LNCAP (cell line): ENCODE results near the gene CTSD.

Source experiments
- TF ChIP-seq, protein P1 (sequence below): fragments of 450-650 bp; IDR thresholded peaks from 2 replicates; pipeline ENCODE4 v1.5.1; 2017; ENCODE audit warnings: mild to moderate bottlenecking

Gene CTSD

DNA sequence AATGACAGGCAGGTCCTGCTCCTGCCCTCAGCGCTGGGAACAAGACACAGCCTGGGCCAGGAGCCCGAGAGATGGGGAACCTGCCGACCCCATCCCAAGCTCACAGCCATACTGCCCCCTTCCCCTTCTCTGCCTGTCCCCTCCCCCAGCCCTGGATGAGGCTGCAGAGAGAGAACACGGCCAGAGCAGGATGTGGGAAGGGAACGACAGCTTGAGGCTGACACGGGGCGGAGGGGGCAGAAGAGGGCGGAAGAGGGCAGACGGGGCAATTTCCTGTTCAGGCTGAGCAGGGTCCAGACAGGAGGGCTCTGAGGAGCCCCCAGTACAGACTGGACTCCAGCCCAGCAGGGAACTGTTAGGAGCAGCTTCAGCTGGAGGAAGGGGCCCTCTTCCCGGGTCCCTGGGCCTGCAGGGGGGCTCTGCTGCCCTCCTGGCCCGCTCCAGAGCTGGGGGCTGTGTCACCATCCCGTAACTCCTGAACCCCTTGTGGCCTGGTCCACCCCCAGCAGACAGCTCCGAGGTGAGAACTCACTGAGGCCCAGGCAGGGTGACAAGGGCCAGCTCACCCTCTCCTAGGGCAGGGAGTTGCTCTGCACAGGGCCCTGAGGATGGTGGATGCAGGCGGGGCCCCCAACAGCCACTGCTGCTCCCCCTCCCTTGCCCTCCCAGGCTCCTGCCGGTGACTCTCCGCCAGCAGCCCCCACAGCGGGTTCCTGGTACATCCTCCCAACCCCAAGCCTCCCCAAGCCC is 5.7 kb downstream of the CTSD start:
- TF ChIP-seq, protein P1, sequence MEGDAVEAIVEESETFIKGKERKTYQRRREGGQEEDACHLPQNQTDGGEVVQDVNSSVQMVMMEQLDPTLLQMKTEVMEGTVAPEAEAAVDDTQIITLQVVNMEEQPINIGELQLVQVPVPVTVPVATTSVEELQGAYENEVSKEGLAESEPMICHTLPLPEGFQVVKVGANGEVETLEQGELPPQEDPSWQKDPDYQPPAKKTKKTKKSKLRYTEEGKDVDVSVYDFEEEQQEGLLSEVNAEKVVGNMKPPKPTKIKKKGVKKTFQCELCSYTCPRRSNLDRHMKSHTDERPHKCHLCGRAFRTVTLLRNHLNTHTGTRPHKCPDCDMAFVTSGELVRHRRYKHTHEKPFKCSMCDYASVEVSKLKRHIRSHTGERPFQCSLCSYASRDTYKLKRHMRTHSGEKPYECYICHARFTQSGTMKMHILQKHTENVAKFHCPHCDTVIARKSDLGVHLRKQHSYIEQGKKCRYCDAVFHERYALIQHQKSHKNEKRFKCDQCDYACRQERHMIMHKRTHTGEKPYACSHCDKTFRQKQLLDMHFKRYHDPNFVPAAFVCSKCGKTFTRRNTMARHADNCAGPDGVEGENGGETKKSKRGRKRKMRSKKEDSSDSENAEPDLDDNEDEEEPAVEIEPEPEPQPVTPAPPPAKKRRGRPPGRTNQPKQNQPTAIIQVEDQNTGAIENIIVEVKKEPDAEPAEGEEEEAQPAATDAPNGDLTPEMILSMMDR, result no peak

DNA sequence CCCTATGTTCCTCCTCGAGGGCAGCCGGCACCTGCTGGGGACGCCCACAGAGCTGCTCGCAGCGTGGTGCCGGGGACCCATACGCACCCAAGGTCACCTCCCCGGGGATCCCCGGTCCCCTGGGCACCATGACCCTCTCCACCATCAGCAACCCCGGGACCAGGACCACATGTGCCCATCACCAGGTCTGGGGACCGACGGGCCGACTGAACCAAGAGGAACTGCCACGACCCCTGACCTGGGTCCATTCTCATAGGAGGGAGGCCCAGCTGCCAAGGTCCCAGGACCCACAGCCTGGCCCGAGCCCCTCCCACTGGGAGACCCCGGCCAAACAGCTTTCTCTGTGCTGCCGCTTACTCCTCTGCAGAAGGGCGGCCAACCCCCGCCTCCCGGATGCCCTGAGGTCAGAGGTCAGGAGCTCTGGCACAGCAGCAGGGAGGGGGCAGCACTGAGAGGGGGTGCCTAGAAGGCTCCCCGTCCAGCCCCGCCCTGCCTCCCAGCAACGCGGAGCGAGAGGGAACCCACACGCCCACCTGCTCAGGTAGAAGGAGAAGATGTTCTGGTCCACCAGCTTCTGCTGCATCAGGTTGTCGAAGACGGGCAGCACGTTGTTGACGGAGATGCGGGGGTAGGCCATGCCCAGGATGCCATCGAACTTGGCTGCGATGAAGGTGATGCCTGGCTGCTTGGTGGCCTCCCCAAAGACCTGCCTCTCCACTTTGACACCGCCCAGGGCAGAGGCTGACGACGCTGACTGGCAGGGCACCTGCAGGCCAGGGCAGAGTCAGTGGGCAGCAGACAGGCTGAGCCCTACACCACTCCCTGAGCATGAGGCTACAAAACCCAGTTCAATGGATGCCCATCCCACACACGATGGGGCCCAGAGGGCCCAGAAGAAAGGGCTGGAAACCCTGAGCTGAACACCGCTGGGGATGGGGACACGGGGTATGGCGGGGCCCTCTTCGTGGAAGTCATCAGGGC is 6.6 kb downstream of the CTSD start:
- TF ChIP-seq, protein P1, result no peak

DNA sequence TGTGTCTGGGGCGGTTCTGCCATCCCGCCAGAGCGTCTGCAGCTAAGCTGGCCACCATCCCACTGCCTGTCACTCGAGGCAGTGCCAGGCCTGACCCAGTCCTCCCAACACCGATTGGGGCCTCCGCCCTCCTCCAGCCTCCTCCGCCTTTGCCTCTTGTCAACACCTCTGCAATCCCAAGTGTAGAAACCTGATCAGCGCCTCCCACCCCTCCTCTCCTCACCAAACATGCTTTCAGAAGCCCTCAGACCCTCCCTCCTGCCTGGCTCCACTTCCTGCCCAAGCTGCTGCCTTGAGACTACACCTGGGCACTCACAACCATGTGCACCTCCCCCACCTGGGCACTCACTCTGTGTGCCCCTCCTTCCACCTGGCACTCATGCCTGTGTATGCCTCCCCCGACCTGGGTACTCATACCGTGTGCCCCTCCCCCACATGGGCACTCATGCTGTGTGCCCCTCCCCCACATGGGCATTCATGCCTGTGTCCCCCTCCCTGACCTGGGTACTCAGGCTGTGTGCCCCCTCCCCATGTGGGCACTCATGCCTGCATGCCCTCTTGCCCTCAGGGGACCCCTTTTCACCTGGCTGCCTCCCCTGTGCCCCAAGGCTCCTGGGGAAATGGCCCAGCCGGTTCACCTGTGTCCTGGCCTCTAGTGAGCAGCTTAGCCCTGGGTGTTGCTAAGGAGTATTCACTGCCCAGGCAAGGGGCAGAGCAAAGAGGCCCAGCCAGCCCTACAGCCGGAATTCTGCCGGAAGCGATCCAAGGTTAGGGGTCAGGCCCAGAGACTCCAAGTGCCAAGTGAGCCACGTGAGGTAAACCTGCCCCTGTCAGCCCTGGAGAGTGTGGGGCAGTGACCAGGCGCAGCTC is 7.8 kb downstream of the CTSD start:
- TF ChIP-seq, protein P1, result no peak

DNA sequence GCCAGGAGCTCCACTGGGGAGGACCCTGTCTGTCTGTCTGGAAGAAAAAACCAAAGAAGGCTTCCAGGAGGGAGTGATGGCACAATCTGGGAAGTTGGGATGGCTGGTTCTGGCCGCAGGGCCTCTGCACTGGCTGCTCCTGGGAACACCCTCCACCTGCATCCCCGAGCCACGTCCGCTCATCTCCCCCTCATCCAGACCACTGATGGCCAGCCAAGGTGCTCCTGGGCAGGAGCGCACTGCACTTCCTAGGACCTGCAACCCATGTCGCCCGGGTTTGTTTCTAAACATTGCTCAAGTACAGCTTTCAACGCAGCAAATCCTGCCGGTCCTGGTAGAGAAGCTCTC is 8.4 kb downstream of the CTSD start:
- TF ChIP-seq, protein P1, result no peak

DNA sequence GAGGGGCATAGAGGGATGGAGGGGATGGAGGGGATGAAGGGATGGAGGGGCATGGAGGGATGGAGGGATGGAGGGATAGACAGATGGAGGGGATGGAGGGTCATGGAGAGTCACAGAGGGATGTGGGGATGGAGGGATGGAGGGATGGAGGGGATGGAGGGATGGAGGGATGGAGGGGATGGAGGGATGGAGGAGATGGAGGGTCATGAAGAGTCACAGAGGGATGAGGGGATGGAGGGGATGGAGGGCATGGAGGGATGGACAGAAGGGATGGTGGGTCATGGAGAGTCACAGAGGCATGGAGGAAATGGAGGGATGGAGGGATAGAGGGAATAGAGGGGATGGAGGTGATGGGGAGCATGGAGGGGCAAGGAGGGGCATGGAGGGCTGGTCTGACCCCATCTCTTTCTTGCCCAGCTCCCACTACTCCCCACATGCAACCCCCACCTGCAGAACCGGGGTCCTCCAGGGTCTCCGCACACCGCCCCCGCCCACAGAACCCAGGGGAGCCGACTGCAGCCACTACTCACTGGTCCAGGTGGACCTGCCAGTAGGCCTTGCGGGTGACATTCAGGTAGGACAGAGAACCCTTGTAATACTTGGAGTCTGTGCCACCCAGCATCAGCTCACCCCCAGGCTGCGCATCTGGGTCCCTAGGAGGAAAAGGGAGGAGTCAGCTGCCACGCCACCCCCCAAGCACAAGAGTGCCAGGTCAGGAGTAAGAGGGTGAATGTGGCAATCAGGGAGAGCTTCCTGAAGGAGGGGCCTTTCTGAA is 9.2 kb downstream of the CTSD start:
- TF ChIP-seq, protein P1, result no peak

DNA sequence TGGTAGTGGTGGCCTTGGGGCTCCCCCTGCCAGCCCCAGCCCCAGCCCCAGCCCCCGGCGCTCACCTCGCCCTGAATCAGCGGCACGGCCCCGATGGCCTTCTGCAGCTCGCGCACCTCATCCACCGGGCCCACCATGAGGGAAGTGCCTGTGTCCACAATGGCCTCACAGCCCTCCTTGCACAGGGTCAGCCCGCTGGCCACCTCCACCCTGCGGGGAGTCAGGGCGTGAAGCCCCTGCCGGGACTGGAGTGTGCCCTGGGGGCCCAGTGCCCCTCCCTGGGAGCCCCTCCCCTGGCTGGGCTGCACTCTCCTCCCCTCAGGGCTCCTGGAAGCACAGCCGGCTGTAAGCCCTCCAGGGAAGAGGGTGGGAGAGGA is 9.8 kb downstream of the CTSD start:
- TF ChIP-seq, protein P1, result no peak
